LNCAP (cell line): ENCODE measurements around the gene SIDT1.

Experiments used
- TF ChIP-seq, protein P1 (sequence below): fragments of 450-650 bp; IDR thresholded peaks from 2 replicates; pipeline ENCODE4 v1.5.1; 2017; ENCODE audit warnings: mild to moderate bottlenecking

SIDT1 gene

GRCh38 chr3:113614402-113614801 is 82.0 kb downstream of the SIDT1 start:
- TF ChIP-seq, protein P1, sequence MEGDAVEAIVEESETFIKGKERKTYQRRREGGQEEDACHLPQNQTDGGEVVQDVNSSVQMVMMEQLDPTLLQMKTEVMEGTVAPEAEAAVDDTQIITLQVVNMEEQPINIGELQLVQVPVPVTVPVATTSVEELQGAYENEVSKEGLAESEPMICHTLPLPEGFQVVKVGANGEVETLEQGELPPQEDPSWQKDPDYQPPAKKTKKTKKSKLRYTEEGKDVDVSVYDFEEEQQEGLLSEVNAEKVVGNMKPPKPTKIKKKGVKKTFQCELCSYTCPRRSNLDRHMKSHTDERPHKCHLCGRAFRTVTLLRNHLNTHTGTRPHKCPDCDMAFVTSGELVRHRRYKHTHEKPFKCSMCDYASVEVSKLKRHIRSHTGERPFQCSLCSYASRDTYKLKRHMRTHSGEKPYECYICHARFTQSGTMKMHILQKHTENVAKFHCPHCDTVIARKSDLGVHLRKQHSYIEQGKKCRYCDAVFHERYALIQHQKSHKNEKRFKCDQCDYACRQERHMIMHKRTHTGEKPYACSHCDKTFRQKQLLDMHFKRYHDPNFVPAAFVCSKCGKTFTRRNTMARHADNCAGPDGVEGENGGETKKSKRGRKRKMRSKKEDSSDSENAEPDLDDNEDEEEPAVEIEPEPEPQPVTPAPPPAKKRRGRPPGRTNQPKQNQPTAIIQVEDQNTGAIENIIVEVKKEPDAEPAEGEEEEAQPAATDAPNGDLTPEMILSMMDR, result no peak

GRCh38 chr3:113615976-113616375 is 83.6 kb downstream of the SIDT1 start:
- TF ChIP-seq, protein P1, result no peak

GRCh38 chr3:113617726-113618125 is 85.4 kb downstream of the SIDT1 start:
- TF ChIP-seq, protein P1, result no peak

GRCh38 chr3:113620091-113620490 is 87.7 kb downstream of the SIDT1 start:
- TF ChIP-seq, protein P1, result no peak

DNA sequence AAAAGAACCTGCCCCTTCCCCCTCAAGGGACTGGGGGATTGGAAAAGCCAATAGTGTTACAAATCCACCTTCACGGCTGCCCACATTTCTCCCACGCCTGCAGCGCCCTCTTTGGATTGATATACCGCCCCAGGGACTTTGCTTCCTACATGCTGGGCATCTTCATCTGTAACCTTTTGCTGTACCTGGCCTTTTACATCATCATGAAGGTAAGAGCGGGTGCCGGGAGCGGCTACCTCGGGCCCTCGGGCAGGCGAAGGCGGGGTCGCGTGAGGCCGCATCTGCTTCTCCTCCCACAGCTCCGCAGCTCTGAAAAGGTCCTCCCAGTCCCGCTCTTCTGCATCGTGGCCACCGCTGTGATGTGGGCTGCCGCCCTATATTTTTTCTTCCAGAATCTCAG is 91.0 kb downstream of the SIDT1 start:
- TF ChIP-seq, protein P1, result no peak

DNA sequence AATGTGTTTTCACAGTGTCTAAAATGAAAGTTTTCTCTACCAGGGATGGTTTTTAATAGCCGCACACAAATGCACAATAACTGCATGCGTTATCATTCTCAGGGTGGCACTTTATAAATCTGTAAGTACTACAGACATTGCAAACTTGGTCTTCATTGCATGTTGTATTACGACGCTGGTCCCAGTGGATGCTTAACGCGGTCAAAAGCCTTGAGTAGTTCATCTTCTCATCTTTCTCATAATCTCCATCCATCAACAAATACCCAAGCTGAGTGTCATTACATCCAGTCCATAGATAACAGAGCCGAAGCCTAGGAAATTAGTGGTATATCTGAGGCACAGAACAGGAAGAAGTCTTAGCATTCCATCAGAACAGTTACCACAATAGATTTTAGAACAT is 91.5 kb downstream of the SIDT1 start:
- TF ChIP-seq, protein P1, result no peak

- TF ChIP-seq, protein P1, result no peak
Observed at GRCh38 chr3:113625834-113626233, 93.5 kb downstream of the SIDT1 start.
